EH (cell line): ENCODE data around the gene DUOXA1.

ENCODE experiments used
- DNase-seq: peaks from one replicate; pipeline ENCODE4 v3.0.0-alpha.2; 2015; ENCODE audit warnings: low read depth

The DUOXA1 gene

GRCh38 chr15:45129651-45130129 lies at the start of gene DUOXA1, which contains the start of gene DUOX1:
TSS of gene DUOXA1 (minus strand) at chr15:45129879. CDS start at chr15:45123014, 6,865 bp downstream.
TSS of gene DUOX1 (plus strand) at chr15:45129994. CDS start at chr15:45131967, 1,973 bp downstream.
- no peak for DNase-seq

- DNase-seq = no peak
Observed at GRCh38 chr15:45177285-45177684, 47.6 kb upstream of the DUOXA1 start.

GRCh38 chr15:45174577-45174976 lies 44.9 kb upstream of the DUOXA1 start:
- no peak for DNase-seq

- DNase-seq = no peak
Observed at GRCh38 chr15:45174069-45174468, 44.4 kb upstream of the DUOXA1 start.

GRCh38 chr15:45171912-45172311 lies 42.2 kb upstream of the DUOXA1 start:
- DNase-seq = no peak

GRCh38 chr15:45169608-45170480 lies 40.2 kb upstream of the DUOXA1 start:
- no peak for DNase-seq

GRCh38 chr15:45168751-45169551 lies 39.3 kb upstream of the DUOXA1 start:
- DNase-seq = no peak

GRCh38 chr15:45168286-45168685 lies 38.6 kb upstream of the DUOXA1 start:
- no peak for DNase-seq

- no peak for DNase-seq
Observed at GRCh38 chr15:45167631-45168205, 38.0 kb upstream of the DUOXA1 start.

- DNase-seq = peak; percentile 86
Observed at GRCh38 chr15:45166834-45167630, 37.4 kb upstream of the DUOXA1 start.

GRCh38 chr15:45165536-45165935 lies 35.9 kb upstream of the DUOXA1 start:
- DNase-seq = no peak

- DNase-seq = no peak
Observed at GRCh38 chr15:45164914-45165313, 35.2 kb upstream of the DUOXA1 start.

GRCh38 chr15:45163508-45163856 lies 33.8 kb upstream of the DUOXA1 start:
- no peak for DNase-seq

GRCh38 chr15:45162771-45163507 lies 33.3 kb upstream of the DUOXA1 start:
- DNase-seq = peak; percentile 84

- no peak for DNase-seq
Observed at GRCh38 chr15:45161666-45162065, 32.0 kb upstream of the DUOXA1 start.

GRCh38 chr15:45157974-45158373 lies 28.3 kb upstream of the DUOXA1 start:
- peak; percentile 86 for DNase-seq

GRCh38 chr15:45156744-45157455 lies 27.2 kb upstream of the DUOXA1 start:
- DNase-seq = peak; percentile 83

GRCh38 chr15:45155739-45156138 lies 26.1 kb upstream of the DUOXA1 start:
- DNase-seq = no peak

- DNase-seq = no peak
Observed at GRCh38 chr15:45151998-45152828, 22.5 kb upstream of the DUOXA1 start.
